CD1c-positive myeloid dendritic cell (primary cell): Measurements from ENCODE around the gene ANGPTL5.
"Not testable (repeated sequence)": the region's sequence is repeated elsewhere in the genome, so short reads cannot be mapped to it uniquely, and the experiment has no call there.

Source experiments
- DNase-seq: peaks from one replicate; pipeline ENCODE4 v3.0.0-alpha.2; 2016; ENCODE audit errors: extremely low spot score

ANGPTL5 gene

GRCh38 chr11:101916422-101916821 lies at the start of gene ANGPTL5:
ANGPTL5 (minus strand) TSS chr11:101916522; CDS start chr11:101907909, 8,613 bp downstream.
- no peak for DNase-seq

DNA sequence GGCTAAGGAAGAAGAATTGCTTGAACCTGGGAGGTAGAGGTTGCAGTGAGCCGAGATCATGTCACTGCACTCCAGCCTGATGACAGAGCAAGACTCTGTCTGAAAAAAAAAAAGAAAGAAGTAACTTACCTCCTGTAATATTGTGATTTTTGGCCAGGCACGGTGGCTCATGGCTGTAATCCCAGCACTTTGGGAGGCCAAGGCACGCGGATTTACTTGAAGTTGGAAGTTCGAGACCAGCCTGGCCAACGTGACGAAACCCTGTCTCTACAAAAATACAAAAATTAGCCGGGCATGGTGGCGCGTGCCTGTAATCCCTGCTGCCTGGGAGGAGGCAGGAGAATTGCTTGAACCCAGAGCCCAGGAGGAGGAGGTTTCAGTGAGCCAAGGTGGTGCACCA lies 47.9 kb upstream of the ANGPTL5 start:
- not testable (repeated sequence) for DNase-seq

DNA sequence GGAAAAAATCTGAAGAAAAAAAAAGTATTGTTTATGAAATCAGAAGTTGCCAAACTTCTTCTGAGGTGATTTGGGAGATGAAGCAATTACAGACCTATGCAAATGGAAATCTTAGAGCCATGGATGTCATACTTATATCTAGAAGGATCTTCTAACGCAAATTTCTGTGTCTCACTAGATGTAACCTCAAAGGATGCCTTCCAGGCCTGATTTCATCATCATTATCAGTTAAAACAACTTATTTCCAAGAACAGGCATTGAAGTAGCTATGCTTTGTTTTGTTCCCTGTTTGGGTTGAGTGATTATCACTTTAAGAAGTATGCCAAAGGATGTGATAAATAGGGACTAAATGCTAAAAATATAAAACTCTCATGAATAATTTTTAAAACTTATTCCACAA lies 43.9 kb upstream of the ANGPTL5 start:
- DNase-seq = no peak

GRCh38 chr11:101955701-101956100 lies 39.4 kb upstream of the ANGPTL5 start:
- DNase-seq = no peak

DNA sequence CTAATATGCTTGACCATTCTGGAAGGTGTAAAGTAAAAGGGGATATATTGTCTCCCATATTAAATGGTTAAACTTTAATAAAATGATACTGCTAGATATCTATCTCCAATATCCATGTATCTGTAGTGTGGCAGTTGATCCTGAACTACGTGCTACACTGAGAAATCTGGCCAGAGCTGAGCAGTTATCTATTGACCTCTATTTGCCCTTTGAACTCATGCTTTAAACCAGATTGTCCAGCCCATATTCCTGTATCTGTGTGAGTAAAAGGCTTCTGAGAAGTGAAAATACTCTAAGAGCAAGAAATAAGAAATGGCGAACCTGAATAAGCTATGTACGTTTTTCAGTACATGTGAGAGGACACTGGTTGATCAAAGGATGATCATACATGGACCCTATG lies 39.0 kb upstream of the ANGPTL5 start:
- DNase-seq = no peak

DNA sequence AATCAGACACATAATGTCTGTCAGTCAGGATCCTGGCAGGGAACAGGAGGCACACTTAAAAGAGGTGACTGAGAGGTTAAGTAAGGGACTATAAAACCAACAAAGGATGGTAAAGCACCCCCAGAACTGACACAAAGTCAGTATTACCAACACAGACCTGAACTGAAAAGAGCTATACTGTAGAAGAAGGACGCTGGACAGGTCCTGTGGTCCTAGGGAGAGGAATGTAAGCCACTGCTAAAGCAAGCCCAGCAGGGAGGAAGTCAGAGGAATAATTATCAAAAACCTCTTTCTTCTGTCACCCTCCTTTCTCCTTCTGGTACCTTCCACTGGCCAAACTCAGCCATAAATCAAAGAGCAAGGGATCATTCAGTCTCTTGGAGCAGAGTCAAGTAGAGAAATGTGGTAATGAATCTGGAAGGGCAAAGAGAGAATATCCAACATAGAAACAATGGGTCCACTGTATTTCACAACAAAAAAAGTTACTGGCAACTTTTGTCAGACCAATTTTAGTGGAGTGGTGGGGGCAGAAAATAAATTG lies 33.4 kb upstream of the ANGPTL5 start:
- DNase-seq = no peak

GRCh38 chr11:101945448-101945847 lies 29.1 kb upstream of the ANGPTL5 start:
- DNase-seq = no peak

DNA sequence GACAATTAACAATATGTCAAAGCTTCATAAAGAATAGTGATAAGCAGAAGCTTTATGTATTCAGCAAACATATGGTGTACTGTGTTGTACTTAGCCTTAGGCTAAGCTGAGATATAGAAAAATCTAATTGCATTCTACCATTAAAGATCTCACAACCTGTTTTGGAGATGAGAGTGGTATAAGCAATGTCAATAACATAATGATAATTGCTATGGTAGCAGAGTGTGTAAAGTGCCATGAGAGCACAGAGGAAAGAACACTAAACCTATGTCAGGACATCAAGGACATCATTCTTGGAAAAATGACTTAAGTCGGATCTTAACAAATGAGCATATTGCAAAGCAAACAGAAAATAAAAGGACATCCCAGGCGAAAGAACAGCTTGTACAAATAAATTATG lies 28.6 kb upstream of the ANGPTL5 start:
- DNase-seq = no peak

GRCh38 chr11:101940901-101941520 lies 24.7 kb upstream of the ANGPTL5 start:
- no peak for DNase-seq

GRCh38 chr11:101931692-101932091 lies 15.4 kb upstream of the ANGPTL5 start:
- no peak for DNase-seq

DNA sequence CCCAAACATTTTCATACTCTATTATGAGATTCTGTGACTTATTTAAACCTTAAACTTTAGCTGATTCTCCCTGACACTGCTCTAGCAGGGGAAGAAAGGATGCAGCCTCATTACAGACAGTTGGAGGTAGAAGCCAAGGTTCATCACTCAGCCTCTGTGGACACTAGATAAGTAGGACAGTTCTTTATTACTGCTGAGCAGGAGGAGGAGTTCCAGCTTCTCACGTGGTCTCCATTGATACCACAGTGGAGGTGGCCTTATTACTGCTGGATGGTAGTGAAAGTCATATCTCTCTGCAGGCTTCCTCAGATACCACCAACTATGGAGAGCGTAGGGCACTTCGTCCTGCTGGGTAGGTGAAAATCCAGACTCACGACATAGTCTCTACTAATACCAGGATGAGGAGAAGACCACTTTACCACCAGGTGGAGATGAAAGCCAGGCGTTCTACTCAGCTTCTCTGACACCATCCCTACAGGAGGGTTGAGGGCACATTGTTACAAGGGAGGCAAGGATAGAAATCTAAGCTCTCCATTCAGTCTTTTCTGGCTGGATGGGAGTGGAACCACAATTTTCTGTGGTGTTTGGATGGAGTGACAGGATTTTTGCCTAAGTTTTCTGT lies 13.1 kb upstream of the ANGPTL5 start:
- no peak for DNase-seq

DNA sequence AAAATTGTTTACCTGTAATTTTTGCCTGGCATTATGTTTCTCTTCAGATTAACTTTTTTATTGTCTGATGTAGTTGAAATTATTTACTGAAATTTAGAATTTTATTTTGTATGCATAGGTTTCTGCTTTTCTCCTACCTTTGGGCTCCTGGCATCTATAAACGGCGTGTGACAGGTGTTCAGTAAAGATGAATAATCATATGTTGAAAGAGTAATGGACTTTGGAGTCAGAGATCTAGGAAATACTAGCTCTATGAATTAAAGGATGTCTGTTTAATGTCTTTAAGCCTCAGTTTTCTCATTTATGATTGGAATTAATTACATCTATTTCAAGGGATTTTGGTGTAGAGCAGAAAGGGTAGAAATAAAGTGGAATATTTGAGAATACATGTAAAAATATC lies 7.2 kb upstream of the ANGPTL5 start:
- DNase-seq = no peak

- no peak for DNase-seq
These were observed 4.7 kb upstream of the ANGPTL5 start for GRCh38 chr11:101920992-101921391.

GRCh38 chr11:101917226-101917625 lies 904 bp upstream of the ANGPTL5 start:
- no peak for DNase-seq

DNA sequence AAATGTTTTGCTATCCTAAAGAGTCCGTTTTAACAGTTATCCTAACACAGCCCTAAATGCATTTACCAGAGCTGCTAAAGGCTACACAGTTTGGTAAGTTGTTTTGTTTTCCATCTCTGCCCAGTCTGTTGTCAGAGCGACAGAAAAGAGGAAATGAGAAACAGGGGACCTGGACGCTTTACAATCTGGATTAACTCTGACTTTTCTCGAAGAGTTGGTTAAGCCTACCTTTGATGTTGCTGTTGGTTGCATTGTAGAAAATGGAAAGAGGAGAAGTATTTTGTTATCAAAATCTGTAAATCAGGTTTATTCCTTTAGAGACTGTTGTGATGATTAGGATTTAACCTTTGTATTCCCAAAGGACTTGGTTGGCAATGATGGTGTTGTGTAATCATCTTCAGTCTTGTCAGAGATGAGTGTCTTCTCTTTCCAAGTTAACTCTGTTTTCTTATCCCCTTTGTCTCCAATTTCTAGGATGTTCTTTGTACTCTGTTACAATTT lies 481 bp downstream of the ANGPTL5 start:
- peak; percentile 69 for DNase-seq

DNA sequence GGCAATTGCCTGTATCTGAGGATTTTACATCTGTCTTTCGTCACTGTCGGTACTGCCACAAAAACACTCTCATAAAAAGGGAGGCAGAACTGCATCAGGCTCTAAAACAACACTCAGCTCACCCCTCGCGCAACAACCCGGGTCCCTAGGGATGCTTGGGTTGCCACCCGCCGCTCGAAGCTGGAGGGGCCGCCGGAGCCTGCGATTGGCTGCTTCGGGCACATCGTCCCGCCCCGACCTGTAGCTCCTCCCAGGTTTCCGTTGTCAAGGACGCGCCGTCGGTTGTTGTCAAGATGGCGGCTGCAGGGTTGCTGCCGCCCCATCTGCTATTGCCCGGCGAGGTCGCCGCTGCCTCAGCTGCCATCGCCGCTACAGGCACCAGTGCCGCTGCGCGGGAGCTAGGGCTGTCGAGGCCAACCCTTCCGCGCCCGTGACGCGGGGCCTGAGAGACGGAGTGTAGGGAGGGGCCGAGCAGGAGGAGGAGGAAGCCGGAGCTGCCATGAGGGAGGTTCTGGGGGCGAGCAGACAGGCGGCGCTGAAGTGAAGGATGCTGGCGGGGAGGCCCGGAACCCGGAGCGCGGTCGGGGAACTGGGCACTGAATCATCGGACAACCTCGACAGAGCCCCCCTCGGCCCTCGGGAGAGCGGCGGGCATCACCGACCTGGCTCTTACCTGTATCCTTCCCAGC lies 1.4 kb downstream of the ANGPTL5 start, which contains the start of gene CEP126:
CEP126 (plus strand) TSS at position 273 of the 689 bp plus-strand sequence; CDS start at position 548, 275 bp downstream.
- peak; percentile 90 for DNase-seq

GRCh38 chr11:101914341-101914737 lies 2.0 kb downstream of the ANGPTL5 start:
- DNase-seq = no peak

DNA sequence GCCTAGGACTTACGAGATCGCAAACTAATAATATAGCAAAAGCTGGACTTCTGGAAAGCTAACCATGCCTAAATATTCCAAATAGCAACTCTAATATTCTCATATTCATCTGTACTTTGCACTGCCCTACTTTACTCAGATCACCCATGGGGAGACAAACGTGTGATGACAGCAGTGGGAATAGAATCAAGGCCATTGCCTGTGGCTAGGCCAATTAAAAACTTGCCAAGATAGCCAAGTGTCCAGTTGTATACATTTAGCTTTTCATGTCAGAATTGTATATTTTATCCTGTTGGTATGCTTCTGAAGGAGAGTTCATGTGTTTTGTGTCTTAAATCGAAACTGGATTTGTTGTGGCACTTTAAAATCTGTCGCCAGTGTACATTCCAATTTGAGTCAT lies 2.7 kb downstream of the ANGPTL5 start:
- no peak for DNase-seq

DNA sequence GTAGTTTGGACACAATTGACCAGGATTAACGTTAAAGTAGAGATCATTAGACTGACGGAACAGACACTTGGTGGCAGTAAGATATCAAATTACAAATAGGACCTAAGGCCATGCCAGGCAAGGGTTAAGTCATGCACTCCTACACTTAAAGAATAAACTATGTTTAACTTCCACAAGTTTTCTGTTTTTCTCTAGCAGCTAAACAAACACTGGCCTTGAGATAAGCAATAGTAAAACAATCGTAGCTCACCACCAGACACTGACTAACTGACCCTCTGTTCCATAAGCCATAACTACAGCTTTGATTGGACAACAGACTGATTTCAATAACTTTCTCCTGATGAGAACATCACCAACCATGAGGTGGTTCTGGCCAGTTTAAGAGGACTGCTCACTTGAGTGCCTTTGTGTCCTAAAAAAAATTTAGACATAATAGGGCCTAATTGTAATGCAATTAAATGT lies 3.5 kb downstream of the ANGPTL5 start:
- no peak for DNase-seq

DNA sequence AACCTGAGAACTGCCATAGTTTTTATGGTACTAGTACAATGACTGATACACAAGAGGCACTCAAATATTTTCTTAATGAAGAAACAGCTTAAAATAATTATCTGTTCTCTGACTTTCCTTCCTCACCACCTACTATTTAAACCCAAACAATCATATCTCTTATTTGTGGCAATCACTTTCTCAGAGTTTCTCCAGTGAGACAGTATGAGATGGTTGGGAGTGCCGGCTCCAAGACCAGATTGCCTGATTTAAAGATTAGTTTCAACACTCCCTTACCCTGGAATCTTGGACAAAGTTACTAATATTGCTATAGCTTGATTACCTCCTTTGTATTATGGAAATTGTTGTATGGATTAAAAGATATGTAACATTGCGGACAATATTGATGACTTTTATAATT lies 7.2 kb downstream of the ANGPTL5 start:
- no peak for DNase-seq

DNA sequence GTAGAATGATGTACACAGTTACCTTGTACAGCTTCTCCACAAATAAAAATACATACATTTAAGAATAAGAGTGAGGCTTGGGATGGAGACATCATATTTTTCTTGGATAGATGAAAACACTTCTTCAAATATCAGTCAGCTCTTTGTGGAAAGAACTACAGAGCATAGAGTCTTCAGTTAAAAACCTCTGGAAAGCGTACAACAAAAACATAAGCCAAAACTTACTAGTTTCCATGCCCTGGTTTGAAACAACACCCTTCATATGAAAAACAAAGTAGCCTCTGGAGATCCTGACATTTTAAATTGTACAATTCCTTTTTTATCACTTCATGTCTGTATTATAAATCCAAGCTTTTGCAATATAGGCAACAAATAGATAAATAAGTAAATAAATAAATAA lies 8.5 kb downstream of the ANGPTL5 start:
- no peak for DNase-seq

GRCh38 chr11:101894505-101894904 lies 21.8 kb downstream of the ANGPTL5 start:
- no peak for DNase-seq

GRCh38 chr11:101889767-101890166 lies 26.6 kb downstream of the ANGPTL5 start:
- DNase-seq = no peak
